ENCODE data around the gene NHERF1.

GRCh38 chr17:74702116-74702871 is 46.1 kb upstream of the NHERF1 start:
- no peak for TF ChIP-seq POLR2A (IDR thresholded peaks at IDR 0.05; ENCODE audit: low read length)
- TF ChIP-seq GATA1 (IDR thresholded peaks at IDR 0.05; ENCODE audit: low read depth, low read length), result no peak
